Endothelial cell of umbilical vein (primary cell): ENCODE measurements around the gene RASGRF1.

Source experiments
- EZH2 ChIP-seq: IDR thresholded peaks from 2 replicates; pipeline ENCODE4 v1.6.1; 2012; ENCODE audit warnings: borderline replicate concordance, low read depth, mild to moderate bottlenecking, moderate library complexity, low read length, inconsistent platforms; ENCODE audit not compliant: severe bottlenecking
- GATA2 ChIP-seq: IDR thresholded peaks from 2 replicates; pipeline ENCODE4 v1.7.0; 2011; ENCODE audit warnings: low read depth, mild to moderate bottlenecking, moderate library complexity, mixed read lengths, low read length; ENCODE audit not compliant: insufficient read length, insufficient read depth
- JUN ChIP-seq: IDR thresholded peaks from 2 replicates; pipeline ENCODE4 v1.6.1; 2011; ENCODE audit warnings: borderline replicate concordance, low read depth; ENCODE audit not compliant: insufficient read length, insufficient read depth
- POLR2A ChIP-seq: IDR thresholded peaks from 2 replicates; pipeline ENCODE4 v1.6.1; 2012; ENCODE audit warnings: low read depth, mild to moderate bottlenecking, control low read depth, low read length
- POLR2AphosphoS5 ChIP-seq: IDR thresholded peaks from 2 replicates; pipeline ENCODE4 v1.6.1; 2012; ENCODE audit warnings: low read depth, mild to moderate bottlenecking, control low read depth, low read length, moderate library complexity; ENCODE audit not compliant: insufficient read depth
- TF ChIP-seq, protein P1 (sequence below), 2 donors: IDR thresholded peaks; 1 replicate in 1 of 2; 2 replicates in 1 of 2; pipeline ENCODE4 v1.5.1; 2011; ENCODE audit warnings: low read length in 2 of 2, mild to moderate bottlenecking in 2 of 2, moderate library complexity in 2 of 2, control low read depth in 1 of 2, inconsistent platforms in 1 of 2, low read depth in 1 of 2; ENCODE audit not compliant: insufficient read depth in 1 of 2; ENCODE audit errors: extremely low read depth in 1 of 2
- TF ChIP-seq, protein P2 (sequence below): IDR thresholded peaks from 2 replicates; pipeline ENCODE4 v1.6.1; 2011; ENCODE audit not compliant: insufficient read depth, insufficient read length

GRCh38 chr15:79035111-79035601 lies 55.4 kb downstream of the RASGRF1 start:
- TF ChIP-seq POLR2A: no peak
- TF ChIP-seq EZH2: no peak
- TF ChIP-seq, protein P1, sequence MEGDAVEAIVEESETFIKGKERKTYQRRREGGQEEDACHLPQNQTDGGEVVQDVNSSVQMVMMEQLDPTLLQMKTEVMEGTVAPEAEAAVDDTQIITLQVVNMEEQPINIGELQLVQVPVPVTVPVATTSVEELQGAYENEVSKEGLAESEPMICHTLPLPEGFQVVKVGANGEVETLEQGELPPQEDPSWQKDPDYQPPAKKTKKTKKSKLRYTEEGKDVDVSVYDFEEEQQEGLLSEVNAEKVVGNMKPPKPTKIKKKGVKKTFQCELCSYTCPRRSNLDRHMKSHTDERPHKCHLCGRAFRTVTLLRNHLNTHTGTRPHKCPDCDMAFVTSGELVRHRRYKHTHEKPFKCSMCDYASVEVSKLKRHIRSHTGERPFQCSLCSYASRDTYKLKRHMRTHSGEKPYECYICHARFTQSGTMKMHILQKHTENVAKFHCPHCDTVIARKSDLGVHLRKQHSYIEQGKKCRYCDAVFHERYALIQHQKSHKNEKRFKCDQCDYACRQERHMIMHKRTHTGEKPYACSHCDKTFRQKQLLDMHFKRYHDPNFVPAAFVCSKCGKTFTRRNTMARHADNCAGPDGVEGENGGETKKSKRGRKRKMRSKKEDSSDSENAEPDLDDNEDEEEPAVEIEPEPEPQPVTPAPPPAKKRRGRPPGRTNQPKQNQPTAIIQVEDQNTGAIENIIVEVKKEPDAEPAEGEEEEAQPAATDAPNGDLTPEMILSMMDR (IDR thresholded peaks at IDR 0.05; ENCODE audit: extremely low read depth in 1 of 2, insufficient read depth in 1 of 2, low read depth in 1 of 2, low read length in 2 of 2): no peak
- no peak for TF ChIP-seq JUN
- TF ChIP-seq POLR2AphosphoS5: no peak
- TF ChIP-seq, protein P2, sequence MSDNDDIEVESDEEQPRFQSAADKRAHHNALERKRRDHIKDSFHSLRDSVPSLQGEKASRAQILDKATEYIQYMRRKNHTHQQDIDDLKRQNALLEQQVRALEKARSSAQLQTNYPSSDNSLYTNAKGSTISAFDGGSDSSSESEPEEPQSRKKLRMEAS: no peak
- TF ChIP-seq GATA2: no peak
